ENCODE results near the gene ZNF835. TPM values are rescaled to one million over a fixed set of nuclear protein-coding genes. Genes with fewer than 3 reads are reported as not detected.

Gene ZNF835
- total RNA-seq, 1 donor from 2014 or later = 4.9 TPM

- Histone ChIP-seq H3K4me3 (no peak overlapping the region), H3K36me3 (peaks cover 35% of the 10 kb centered on the region), H3K27ac (replicated peaks) (no peak overlapping the region), H3K9me3 (replicated peaks) (peaks cover 8% of the 10 kb centered on the region), H3K27me3 (ENCODE audit: low read depth) (no peaks in the 10 kb centered on the region), H3K4me1 (peaks cover 8% of the 10 kb centered on the region)
- TF ChIP-seq CTCF (IDR thresholded peaks at IDR 0.05; ENCODE audit: borderline replicate concordance) = no peak
- intact Hi-C loops (cut with micrococcal nuclease) = no loop called here
- no peak for DNase-seq
These were observed 7.5 kb downstream of the ZNF835 start for GRCh38 chr19:56663931-56664500.

- no peaks in the 10 kb centered on the region for H3K27me3 ChIP-seq (ENCODE audit: low read depth)
- no peak for DNase-seq
- peaks cover 33% of the 10 kb centered on the region for H3K36me3 ChIP-seq
- peaks cover 8% of the 10 kb centered on the region for H3K4me1 ChIP-seq
- H3K9me3 ChIP-seq (replicated peaks) = peaks cover 8% of the 10 kb centered on the region
- no peak for TF ChIP-seq CTCF (IDR thresholded peaks at IDR 0.05; ENCODE audit: borderline replicate concordance)
- no peak overlapping the region for H3K4me3 ChIP-seq
- no peak overlapping the region for H3K27ac ChIP-seq (replicated peaks)
- intact Hi-C loops (cut with micrococcal nuclease) = no loop called here
These were observed 10.3 kb downstream of the ZNF835 start for GRCh38 chr19:56661248-56661647.

GRCh38 chr19:56660381-56661107 is 11.0 kb downstream of the ZNF835 start:
- Histone ChIP-seq H3K27me3 (ENCODE audit: low read depth) (no peaks in the 10 kb centered on the region), H3K36me3 (peaks cover 33% of the 10 kb centered on the region), H3K9me3 (replicated peaks) (peaks cover 11% of the 10 kb centered on the region), H3K4me3 (peak overlapping the region; percentile 48), H3K27ac (replicated peaks) (no peak overlapping the region), H3K4me1 (peaks cover 8% of the 10 kb centered on the region)
- TF ChIP-seq CTCF (IDR thresholded peaks at IDR 0.05; ENCODE audit: borderline replicate concordance) = peak; percentile 62
- intact Hi-C loops (cut with micrococcal nuclease) = no loop called here
- peak; percentile 27 for DNase-seq

GRCh38 chr19:56654151-56654550 is 17.4 kb downstream of the ZNF835 start:
- intact Hi-C loops (cut with micrococcal nuclease) = no loop called here
- peaks cover 20% of the 10 kb centered on the region for H3K9me3 ChIP-seq (replicated peaks)
- no peak for TF ChIP-seq CTCF (IDR thresholded peaks at IDR 0.05; ENCODE audit: borderline replicate concordance)
- no peak overlapping the region for H3K4me3 ChIP-seq
- no peak for DNase-seq
- no peaks in the 10 kb centered on the region for H3K27me3 ChIP-seq (ENCODE audit: low read depth)
- no peaks in the 10 kb centered on the region for H3K36me3 ChIP-seq
- no peak overlapping the region for H3K27ac ChIP-seq (replicated peaks)
- no peaks in the 10 kb centered on the region for H3K4me1 ChIP-seq

GRCh38 chr19:56643460-56643955 is 28.0 kb downstream of the ZNF835 start:
- no peaks in the 10 kb centered on the region for H3K4me1 ChIP-seq
- intact Hi-C loops (cut with micrococcal nuclease) = no loop called here
- H3K27me3 ChIP-seq (ENCODE audit: low read depth) = peaks cover 41% of the 10 kb centered on the region
- peaks cover 4% of the 10 kb centered on the region for H3K36me3 ChIP-seq
- H3K9me3 ChIP-seq (replicated peaks) = peaks cover 12% of the 10 kb centered on the region
- no peak for TF ChIP-seq CTCF (IDR thresholded peaks at IDR 0.05; ENCODE audit: borderline replicate concordance)
- no peak overlapping the region for H3K27ac ChIP-seq (replicated peaks)
- H3K4me3 ChIP-seq = no peak overlapping the region
- DNase-seq = no peak
